MCF 10A (cell line): Measurements from ENCODE around the gene RCC2. TPM values are rescaled to one million over a fixed set of nuclear protein-coding genes. Genes with fewer than 3 reads are reported as not detected.
"Not testable (repeated sequence)": the region's sequence is repeated elsewhere in the genome, so short reads cannot be mapped to it uniquely, and the experiment has no call there.

Experiments
- BruUV-seq: library from RNA; stranded (reverse); fragments of 400-500 nt; replicated peaks from 2 replicates; lab custom pipeline; 2021; lab: Mats Ljungman, UMichigan
- CTCF ChIA-PET: fragments of 300-600 bp; sonication (Branson Sonifier 250); formaldehyde crosslinking; extraction: SDS; loops from one replicate; lab custom pipeline; 2021; ENCODE audit warnings: antibody characterized with exemption, inconsistent platforms; lab: Yijun Ruan, JAX
- POLR2A ChIA-PET: fragments of 300-600, 350-650 bp; sonication (Branson Sonifier 250); formaldehyde crosslinking; extraction: SDS; loops from one replicate; lab custom pipeline; 2020; ENCODE audit warnings: antibody characterized with exemption, inconsistent platforms; lab: Yijun Ruan, JAX
- DNase-seq: peaks from one replicate; pipeline ENCODE4 v3.0.0-alpha.2; 2018; ENCODE audit not compliant: unreplicated experiment
- H3K27ac Mint-ChIP-seq: one replicate; pipeline ENCODE4 v1.8.0; 2022; ENCODE audit warnings: mild to moderate bottlenecking, low read depth, mixed read lengths; ENCODE audit not compliant: unreplicated experiment
- H3K27me3 Mint-ChIP-seq: one replicate; pipeline ENCODE4 v1.8.0; 2022; ENCODE audit warnings: mixed read lengths; ENCODE audit not compliant: insufficient read depth, unreplicated experiment
- H3K36me3 Mint-ChIP-seq: one replicate; pipeline ENCODE4 v1.8.0; 2022; ENCODE audit warnings: mild to moderate bottlenecking, moderate library complexity, mixed read lengths; ENCODE audit not compliant: insufficient read depth, unreplicated experiment
- H3K4me1 Mint-ChIP-seq: one replicate; pipeline ENCODE4 v1.8.0; 2022; ENCODE audit warnings: mixed read lengths; ENCODE audit not compliant: insufficient read depth, unreplicated experiment
- H3K4me3 Mint-ChIP-seq: one replicate; pipeline ENCODE4 v1.8.0; 2022; ENCODE audit warnings: mild to moderate bottlenecking, moderate library complexity, mixed read lengths; ENCODE audit not compliant: unreplicated experiment
- H3K9me3 Mint-ChIP-seq: one replicate; pipeline ENCODE4 v1.8.0; 2022; ENCODE audit warnings: mixed read lengths; ENCODE audit not compliant: unreplicated experiment
- CTCF ChIP-seq: fragments of 200-600 bp; IDR thresholded peaks from one replicate; pipeline ENCODE4 v1.8.0; 2022; ENCODE audit warnings: antibody characterized with exemption, mild to moderate bottlenecking; ENCODE audit not compliant: unreplicated experiment
- intact Hi-C: fragments of 100-400 bp; cut with micrococcal nuclease; formaldehyde crosslinking; loops from 2 replicates; pipeline ENCODE4 v1.14.1; 2022
- total RNA-seq: library from RNA; stranded (reverse); gene quantifications from 2 replicates; pipeline ENCODE4 v1.2.3, GENCODE V29; 2022

The RCC2 gene
- total RNA-seq, 1 experiment from 2014 or later, result 107 TPM

DNA sequence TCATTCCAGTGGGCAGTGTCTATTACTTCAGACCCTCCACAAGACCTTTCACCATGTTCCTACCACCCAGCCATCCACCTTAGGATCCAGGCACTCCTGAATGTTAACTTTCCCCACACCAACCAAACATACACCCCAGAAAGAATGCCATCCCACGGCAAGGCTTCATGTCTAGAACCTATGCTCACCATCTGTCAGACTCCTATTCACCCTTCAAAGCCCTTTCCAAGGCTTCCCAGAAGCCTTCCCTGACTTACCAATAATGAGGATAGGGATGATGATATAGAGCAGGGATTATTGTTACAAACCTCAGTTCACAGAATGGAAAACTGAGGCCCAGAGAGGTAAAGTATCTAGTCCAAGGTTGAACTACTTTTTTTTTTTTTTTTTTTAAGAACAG lies 19.3 kb upstream of the RCC2 start:
- H3K9me3 Mint-ChIP-seq, result no peaks in the 10 kb centered on the region
- ChIA-PET POLR2A (no interaction called here), CTCF (interaction anchor here (0.6 kb wide), 1 partner anchor 17 kb away, joined by 3 read pairs; no protein-coding TSS in a partner anchor)
- peaks cover 11% of the 10 kb centered on the region for H3K36me3 Mint-ChIP-seq
- intact Hi-C loops, result no loop called here
- H3K27ac Mint-ChIP-seq, result peak overlapping the region; percentile 71
- DNase-seq, result no peak
- TF ChIP-seq CTCF, result no peak
- H3K27me3 Mint-ChIP-seq, result no peaks in the 10 kb centered on the region
- no TSS peak for BruUV-seq
- H3K4me3 Mint-ChIP-seq, result no peak overlapping the region
- peaks cover 9% of the 10 kb centered on the region for H3K4me1 Mint-ChIP-seq

DNA sequence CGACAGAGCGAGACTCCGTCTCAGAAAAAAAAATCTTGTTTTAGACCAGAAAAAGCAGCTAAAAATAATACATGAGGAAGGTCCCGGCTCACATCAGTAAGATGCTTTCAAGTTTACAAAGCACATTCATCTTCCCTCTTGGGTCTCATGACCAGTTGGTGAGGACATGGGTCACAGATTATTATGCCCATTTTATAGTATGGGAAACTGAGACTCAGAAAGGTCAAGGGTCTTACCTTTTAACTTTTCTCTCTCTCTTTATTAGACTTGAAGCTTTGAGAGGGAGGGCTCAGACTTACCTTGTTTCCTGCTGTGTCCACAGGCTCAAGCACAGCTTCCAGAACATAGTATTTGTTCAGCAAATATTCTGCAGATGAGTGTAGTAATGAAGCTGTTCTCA lies 13.2 kb upstream of the RCC2 start:
- Mint-ChIP-seq H3K36me3 (peaks cover 5% of the 10 kb centered on the region), H3K4me3 (no peak overlapping the region), H3K27ac (no peak overlapping the region), H3K4me1 (no peaks in the 10 kb centered on the region), H3K9me3 (no peaks in the 10 kb centered on the region), H3K27me3 (no peaks in the 10 kb centered on the region)
- no peak for DNase-seq
- no TSS peak for BruUV-seq
- ChIA-PET CTCF (interaction anchor here (0.6 to 1.9 kb wide), 3 partner anchors 10 to 133 kb away, joined by 3 to 8 read pairs (median 3); no protein-coding TSS in a partner anchor), POLR2A (interaction anchor here (0.6 to 2.0 kb wide), 6 partner anchors 9 to 163 kb away, joined by 3 to 12 read pairs (median 3); partner anchors contain the start of gene RCC2)
- no peak for TF ChIP-seq CTCF
- intact Hi-C loops, result no loop called here

GRCh38 chr1:17452203-17452602 lies 12.7 kb upstream of the RCC2 start:
- H3K4me1 Mint-ChIP-seq, H3K27ac Mint-ChIP-seq, DNase-seq, H3K9me3 Mint-ChIP-seq, BruUV-seq, intact Hi-C loops, H3K27me3 Mint-ChIP-seq, H3K4me3 Mint-ChIP-seq, H3K36me3 Mint-ChIP-seq: not testable (repeated sequence)
- CTCF ChIA-PET, result interaction anchor here (0.6 to 1.9 kb wide), 2 partner anchors 9 to 133 kb away, joined by 3 to 8 read pairs; no protein-coding TSS in a partner anchor
- POLR2A ChIA-PET, result interaction anchor here (0.7 to 2.5 kb wide), 6 partner anchors 8 to 118 kb away, joined by 3 to 12 read pairs (median 4); partner anchors contain the start of gene RCC2

- no TSS peak for BruUV-seq
- Mint-ChIP-seq H3K9me3 (no peaks in the 10 kb centered on the region), H3K36me3 (peaks cover 5% of the 10 kb centered on the region), H3K4me1 (no peaks in the 10 kb centered on the region), H3K27me3 (no peaks in the 10 kb centered on the region), H3K27ac (no peak overlapping the region), H3K4me3 (no peak overlapping the region)
- ChIA-PET CTCF (interaction anchor here (0.6 to 1.9 kb wide), 3 partner anchors 9 to 134 kb away, joined by 3 to 8 read pairs (median 3); no protein-coding TSS in a partner anchor), POLR2A (interaction anchor here (0.7 to 2.5 kb wide), 4 partner anchors 8 to 118 kb away, joined by 3 to 12 read pairs (median 7); partner anchors contain the start of gene RCC2)
- intact Hi-C loops, result no loop called here
- TF ChIP-seq CTCF, result no peak
- DNase-seq, result no peak
Observed at GRCh38 chr1:17451731-17452130, 12.3 kb upstream of the RCC2 start.
